Measurements from ENCODE around the gene STRIP2.

Gene STRIP2, protein sequence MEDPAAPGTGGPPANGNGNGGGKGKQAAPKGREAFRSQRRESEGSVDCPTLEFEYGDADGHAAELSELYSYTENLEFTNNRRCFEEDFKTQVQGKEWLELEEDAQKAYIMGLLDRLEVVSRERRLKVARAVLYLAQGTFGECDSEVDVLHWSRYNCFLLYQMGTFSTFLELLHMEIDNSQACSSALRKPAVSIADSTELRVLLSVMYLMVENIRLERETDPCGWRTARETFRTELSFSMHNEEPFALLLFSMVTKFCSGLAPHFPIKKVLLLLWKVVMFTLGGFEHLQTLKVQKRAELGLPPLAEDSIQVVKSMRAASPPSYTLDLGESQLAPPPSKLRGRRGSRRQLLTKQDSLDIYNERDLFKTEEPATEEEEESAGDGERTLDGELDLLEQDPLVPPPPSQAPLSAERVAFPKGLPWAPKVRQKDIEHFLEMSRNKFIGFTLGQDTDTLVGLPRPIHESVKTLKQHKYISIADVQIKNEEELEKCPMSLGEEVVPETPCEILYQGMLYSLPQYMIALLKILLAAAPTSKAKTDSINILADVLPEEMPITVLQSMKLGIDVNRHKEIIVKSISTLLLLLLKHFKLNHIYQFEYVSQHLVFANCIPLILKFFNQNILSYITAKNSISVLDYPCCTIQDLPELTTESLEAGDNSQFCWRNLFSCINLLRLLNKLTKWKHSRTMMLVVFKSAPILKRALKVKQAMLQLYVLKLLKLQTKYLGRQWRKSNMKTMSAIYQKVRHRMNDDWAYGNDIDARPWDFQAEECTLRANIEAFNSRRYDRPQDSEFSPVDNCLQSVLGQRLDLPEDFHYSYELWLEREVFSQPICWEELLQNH

DNA sequence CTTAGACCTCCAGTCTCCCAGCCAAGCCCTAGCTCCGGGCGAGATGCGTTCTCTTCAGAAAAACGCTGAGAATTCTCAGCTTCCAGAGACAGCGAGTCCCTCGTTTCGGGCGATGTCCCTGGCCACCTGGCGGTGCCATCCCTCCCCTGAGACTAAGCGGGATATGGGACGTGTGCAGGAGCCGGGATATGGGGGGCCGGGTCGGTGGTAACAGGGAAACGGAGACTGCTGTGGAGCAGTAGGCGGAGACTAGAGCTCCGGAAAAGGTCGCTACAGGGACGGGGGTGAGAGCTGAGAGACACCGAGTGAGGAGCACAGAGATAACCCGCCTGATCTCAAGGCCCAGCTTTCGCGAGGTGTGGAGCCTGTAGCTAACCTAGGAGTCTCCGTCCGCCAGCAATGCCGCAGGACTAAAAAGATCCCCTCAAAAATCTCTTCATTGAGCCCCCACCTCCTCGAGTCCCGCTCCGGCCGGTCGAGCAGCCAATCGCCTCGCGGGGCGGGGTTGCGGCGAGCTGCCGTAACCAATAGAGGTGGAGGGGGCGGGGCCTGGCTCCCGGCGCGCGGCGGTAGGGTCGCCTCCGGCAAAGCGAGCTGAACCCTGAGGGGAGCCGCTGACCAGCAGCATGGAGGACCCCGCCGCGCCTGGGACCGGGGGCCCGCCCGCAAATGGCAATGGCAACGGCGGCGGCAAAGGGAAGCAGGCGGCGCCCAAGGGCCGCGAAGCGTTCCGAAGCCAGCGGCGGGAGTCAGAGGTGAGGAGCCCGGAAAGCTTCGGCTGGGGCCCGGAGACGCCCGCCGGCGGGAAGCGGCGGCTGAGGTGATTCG, at the start of gene STRIP2:
Gene STRIP2, plus strand, starts transcription at position 586 of the 828 bp plus-strand sequence. Its CDS starts 41 bp downstream, at position 627.
- peak; percentile 46 for DNase-seq (ENCODE audit: low read depth)
- TF ChIP-seq, protein P1, sequence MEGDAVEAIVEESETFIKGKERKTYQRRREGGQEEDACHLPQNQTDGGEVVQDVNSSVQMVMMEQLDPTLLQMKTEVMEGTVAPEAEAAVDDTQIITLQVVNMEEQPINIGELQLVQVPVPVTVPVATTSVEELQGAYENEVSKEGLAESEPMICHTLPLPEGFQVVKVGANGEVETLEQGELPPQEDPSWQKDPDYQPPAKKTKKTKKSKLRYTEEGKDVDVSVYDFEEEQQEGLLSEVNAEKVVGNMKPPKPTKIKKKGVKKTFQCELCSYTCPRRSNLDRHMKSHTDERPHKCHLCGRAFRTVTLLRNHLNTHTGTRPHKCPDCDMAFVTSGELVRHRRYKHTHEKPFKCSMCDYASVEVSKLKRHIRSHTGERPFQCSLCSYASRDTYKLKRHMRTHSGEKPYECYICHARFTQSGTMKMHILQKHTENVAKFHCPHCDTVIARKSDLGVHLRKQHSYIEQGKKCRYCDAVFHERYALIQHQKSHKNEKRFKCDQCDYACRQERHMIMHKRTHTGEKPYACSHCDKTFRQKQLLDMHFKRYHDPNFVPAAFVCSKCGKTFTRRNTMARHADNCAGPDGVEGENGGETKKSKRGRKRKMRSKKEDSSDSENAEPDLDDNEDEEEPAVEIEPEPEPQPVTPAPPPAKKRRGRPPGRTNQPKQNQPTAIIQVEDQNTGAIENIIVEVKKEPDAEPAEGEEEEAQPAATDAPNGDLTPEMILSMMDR (conservative IDR thresholded peaks at IDR 0.05; ENCODE audit: low read depth, low read length), result peak; percentile 20
- peak within 1 kb of the TSS; percentile 97 for H3K4me3 ChIP-seq (ENCODE audit: low read length)

DNA sequence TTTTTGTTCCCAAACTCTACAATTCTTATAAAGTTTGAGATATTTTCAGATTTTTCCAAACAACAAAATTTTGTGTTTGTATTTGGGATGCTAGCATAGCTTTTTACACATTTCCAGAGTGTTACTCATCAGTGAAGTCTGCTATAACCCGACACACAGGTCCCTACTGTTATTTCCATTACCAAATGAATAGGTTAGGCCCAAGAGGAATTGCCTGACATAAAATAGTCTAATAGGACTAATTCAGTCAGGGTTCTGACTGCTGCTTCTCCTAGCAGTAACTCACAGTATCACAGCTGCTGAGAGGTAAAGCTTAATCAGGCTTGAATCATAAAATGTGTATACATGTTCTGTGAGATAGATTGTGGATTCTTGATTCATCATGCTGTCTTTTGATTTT, 49.1 kb upstream of the STRIP2 start:
- no peak overlapping the region for H3K4me3 ChIP-seq (ENCODE audit: low read length)
- TF ChIP-seq, protein P1 (conservative IDR thresholded peaks at IDR 0.05; ENCODE audit: low read depth, low read length), result no peak
- no peak for DNase-seq (ENCODE audit: low read depth)

DNA sequence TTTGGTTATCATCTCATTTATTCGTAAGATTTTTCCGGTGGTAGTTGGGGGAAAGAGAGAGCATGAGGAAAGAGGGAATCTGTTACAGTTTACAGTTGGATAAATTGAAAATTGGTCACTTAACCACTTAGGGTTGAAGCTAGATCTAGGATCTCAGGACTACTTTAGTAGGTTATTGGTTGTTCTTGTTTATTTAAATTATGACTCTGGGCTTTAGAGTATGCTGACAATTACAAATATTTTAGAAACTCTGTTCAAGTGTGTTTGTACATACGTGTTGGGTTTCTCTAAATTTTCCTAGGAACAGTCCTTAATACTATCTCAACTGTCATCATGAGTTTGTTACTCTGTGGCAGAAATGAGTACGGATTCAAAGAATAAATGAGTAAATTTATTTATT, 48.6 kb upstream of the STRIP2 start:
- no peak overlapping the region for H3K4me3 ChIP-seq (ENCODE audit: low read length)
- DNase-seq (ENCODE audit: low read depth), result no peak
- TF ChIP-seq, protein P1 (conservative IDR thresholded peaks at IDR 0.05; ENCODE audit: low read depth, low read length), result no peak

DNA sequence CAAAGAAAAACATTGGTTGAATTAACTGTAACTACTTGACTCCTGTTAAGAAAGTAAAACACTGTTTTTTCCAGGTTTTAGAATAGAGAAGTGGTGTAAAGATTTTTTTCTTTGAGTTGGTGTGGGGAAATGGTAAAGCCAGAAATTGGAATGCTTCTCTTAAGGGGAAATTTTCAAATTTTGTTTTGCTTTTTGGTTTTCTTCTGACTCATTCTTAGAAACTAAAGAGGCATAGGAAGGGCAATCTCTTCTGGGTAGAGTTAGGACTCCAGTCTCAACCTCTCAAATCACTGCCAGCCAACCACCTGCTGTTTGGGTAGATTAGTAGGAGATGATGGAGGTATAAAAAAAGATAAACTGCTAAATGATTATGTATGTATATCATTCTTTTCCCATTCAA, 47.7 kb upstream of the STRIP2 start:
- H3K4me3 ChIP-seq (ENCODE audit: low read length), result no peak overlapping the region
- TF ChIP-seq, protein P1 (conservative IDR thresholded peaks at IDR 0.05; ENCODE audit: low read depth, low read length), result no peak
- DNase-seq (ENCODE audit: low read depth), result no peak

DNA sequence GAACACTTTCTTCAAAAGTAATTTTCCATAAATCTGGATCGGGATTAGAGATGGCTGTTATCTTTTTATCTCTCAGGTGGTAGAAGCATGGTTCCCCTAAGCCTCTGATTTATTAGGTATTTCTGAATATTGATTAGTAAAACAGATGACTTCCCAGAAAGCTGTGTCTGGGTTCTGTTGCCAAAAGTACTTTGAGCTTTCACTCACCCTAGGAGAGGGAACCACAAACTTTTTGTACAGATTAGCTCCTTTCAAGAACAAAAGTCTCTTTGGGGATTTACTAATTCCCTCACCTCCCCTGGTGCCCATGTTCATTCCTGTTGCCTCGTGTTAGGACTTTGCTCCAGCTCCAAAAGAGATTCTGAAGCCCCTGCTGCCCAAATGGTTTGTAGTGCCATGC, 46.7 kb upstream of the STRIP2 start:
- TF ChIP-seq, protein P1 (conservative IDR thresholded peaks at IDR 0.05; ENCODE audit: low read depth, low read length), result no peak
- no peak for DNase-seq (ENCODE audit: low read depth)
- H3K4me3 ChIP-seq (ENCODE audit: low read length), result no peak overlapping the region

DNA sequence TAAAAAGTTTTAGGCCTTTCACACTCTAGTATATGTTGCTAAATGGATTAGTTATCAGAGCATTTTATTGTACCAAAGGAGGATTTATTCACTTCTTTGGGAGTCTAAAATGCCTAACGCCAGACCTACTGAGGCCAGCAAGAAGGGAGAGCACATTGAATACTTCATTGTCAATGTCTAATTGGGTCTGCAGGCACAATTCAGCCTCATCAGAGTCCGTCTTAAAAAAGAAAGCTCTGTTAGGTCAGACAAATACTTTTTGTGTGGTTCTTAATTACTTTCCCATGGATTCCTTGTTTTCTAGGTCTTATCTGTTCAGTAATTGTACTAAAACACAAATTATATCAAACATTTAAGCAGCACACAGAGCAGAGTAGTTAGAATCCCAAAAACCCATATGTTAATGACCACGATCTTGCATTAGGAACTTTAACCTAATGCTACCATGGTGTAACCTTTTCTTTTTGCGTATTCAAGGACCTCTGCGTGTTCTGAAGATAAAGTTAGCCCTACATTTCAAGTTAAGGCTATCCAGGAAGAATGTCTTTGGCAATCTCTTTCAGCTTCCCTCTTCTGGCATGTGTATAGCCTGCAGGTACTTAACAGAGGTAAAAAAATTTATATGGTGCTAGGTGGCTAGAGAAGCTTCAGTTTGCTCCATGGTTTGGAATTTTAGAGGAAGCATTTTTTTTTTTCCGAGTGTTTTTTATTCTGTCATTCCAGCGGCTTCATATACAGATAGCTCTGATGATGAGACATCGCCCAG, 45.7 kb upstream of the STRIP2 start:
- TF ChIP-seq, protein P1 (conservative IDR thresholded peaks at IDR 0.05; ENCODE audit: low read depth, low read length), result no peak
- no peak overlapping the region for H3K4me3 ChIP-seq (ENCODE audit: low read length)
- no peak for DNase-seq (ENCODE audit: low read depth)
